Effector CD4-positive, alpha-beta T cell (primary cell): ENCODE results near the gene CACNG4.

Source experiments
- DNase-seq: peaks from one replicate; pipeline ENCODE4 v3.0.0-alpha.2; 2020

Gene CACNG4

GRCh38 chr17:67067571-67068482, 103.3 kb downstream of the CACNG4 start:
- DNase-seq = no peak

- DNase-seq = no peak
Observed at GRCh38 chr17:67068999-67069398, 104.5 kb downstream of the CACNG4 start.

- no peak for DNase-seq
Observed at GRCh38 chr17:67069603-67070136, 105.2 kb downstream of the CACNG4 start.

DNA sequence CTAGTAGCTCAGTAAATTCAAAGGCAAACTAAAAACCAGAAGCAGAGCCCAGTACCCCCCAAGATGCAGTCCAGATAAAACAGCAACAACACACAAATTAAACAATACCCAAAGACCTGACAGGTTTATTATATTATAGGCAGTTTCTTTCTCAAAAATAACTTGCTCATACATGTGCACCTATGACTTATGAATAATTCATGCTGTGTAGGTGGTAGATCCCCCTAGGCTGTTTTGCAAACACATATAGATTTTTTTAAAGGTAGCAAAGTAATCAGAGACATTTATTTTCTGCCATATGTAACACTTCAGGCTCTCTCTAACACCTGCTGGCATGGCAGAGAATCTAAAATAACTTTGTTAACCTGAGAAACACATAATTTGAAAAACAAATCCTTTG, 107.1 kb downstream of the CACNG4 start:
- DNase-seq = no peak

DNA sequence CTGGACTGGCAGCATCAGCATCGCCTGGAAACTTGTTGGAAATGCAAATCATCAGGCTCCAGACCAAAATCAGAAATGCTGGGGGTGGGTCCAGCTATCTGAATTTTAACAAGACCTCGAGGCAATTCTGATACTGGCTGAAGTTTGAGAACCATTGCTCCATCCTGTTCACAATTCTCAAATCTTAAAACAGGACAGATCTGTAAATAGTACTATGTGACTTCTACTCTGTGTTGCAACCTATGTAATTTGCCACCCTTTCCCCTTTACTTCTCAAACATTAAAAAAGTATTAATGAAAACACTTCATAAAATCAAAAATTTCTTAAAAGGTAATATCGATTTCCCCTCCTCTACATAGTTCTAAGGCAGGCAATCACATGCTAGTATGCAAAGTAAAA, 108.4 kb downstream of the CACNG4 start:
- DNase-seq = no peak

GRCh38 chr17:67074781-67075180, 110.3 kb downstream of the CACNG4 start:
- DNase-seq = no peak

GRCh38 chr17:67076290-67076689, 111.8 kb downstream of the CACNG4 start:
- no peak for DNase-seq

DNA sequence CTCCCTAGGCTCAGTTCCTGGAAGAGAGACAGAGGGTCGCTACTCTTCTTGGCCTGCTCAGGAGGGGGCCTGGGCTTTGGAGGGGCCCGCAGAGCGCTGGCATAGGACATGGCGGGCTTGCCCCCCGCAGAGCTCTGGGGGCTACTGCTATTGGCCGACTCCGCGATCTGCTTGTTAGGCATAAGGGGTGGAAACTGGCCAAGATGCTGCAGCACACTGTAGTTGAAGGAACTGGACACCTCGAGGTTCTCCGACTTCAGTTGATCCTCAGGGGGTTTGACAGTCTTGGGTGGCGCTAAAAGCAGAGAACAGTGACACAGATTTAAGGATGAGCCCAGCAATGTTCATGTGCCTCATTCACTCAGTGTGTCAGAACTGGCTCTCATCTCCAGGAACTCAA, 113.8 kb downstream of the CACNG4 start:
- no peak for DNase-seq

DNA sequence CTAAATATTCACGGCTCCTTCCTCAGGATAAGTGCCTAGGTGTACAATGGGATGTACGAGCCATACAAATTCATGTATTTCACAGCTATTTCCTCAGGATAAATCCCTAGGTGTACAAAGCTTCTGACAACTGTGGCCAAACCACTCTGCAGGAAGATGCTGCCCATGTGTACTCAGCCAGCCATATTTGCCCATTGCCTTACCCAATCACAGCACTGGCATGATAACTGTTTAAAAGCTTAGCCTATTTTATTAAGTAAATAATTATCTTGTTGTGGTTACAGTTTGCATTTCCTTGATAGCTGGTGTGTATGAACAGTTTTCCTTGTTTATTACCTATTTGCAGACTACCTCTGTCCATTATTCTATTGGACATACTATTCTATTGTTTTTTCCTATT, 115.0 kb downstream of the CACNG4 start:
- no peak for DNase-seq

GRCh38 chr17:67080804-67081203, 116.3 kb downstream of the CACNG4 start:
- no peak for DNase-seq

DNA sequence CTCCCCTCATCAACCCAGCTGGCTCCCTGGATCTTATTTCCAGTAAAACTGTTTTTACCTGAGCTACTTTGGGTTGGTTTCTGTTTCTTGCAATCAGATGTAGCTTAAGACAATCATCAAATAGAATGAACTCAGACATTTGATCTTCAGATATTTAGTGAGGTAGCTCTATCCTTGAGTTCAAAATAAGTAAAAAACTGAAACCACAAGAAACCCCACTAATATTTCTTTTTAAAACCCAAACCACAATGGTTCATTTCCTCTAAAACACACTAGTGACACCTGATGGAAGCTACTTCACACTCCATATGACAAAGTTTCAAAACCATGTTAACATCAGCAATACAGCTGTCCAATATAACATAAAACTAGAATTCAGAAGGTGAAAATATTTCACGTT, 117.6 kb downstream of the CACNG4 start:
- no peak for DNase-seq
